NCI-H2196 (cell line): Measurements from ENCODE around the gene MBOAT1.
A peak's percentile ranks its signal among the peaks of the same experiment; 100 is the strongest.
"Not testable (repeated sequence)": the region's sequence is repeated elsewhere in the genome, so short reads cannot be mapped to it uniquely, and the experiment has no call there.

Experiments used
- DNase-seq: peaks from one replicate; lab custom pipeline; 2025; ENCODE audit not compliant: unreplicated experiment; lab: John Stamatoyannopoulos, UW

MBOAT1 gene

GRCh38 chr6:20141931-20142330, 70.3 kb downstream of the MBOAT1 start:
- no peak for DNase-seq

GRCh38 chr6:20139127-20139963, 72.9 kb downstream of the MBOAT1 start:
- DNase-seq = not testable (repeated sequence)

DNA sequence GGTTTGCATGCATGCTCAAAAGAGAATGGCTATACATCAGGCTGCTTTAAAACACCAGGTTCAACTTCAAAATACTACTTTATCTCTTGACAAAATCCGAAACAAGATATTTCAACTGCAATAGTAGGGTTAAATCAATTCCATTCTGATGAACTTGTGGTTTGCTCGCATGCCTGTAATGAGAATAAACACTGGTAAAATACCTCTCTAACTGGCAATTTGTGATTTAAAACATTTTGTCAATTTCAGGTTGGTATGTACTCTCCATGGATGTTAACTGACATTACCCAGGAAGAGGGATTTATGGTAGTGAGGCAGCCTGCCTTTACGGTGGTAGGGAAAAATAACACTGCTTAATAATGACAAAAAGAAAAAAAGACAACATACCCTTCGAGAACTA, 74.4 kb downstream of the MBOAT1 start:
- DNase-seq = no peak

GRCh38 chr6:20137240-20137639, 75.0 kb downstream of the MBOAT1 start:
- DNase-seq = no peak

- no peak for DNase-seq
Observed at GRCh38 chr6:20135677-20136268, 76.5 kb downstream of the MBOAT1 start.

DNA sequence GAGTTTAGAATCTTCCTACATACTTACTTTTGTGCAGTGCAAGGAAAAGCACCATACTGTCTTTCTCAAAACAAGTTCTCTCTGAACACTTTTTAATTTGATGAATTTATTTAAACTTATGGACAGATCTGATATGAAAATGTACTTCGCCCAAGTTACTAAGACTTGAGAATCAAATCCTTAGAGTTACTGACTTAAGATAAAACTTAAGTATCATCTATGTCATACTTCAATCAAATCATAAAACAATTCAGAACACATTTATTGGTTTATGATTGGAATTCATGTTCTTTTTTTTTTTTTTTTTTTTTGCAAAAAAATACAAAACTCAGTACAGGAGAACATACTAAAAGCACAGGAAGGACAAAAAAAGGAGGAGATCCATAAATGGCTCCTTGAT, 77.7 kb downstream of the MBOAT1 start:
- DNase-seq = no peak

- DNase-seq = no peak
Observed at GRCh38 chr6:20129290-20130088, 82.8 kb downstream of the MBOAT1 start.

- no peak for DNase-seq
Observed at GRCh38 chr6:20128018-20128417, 84.3 kb downstream of the MBOAT1 start.

GRCh38 chr6:20126789-20127653, 85.2 kb downstream of the MBOAT1 start:
- peak; percentile 88 for DNase-seq

- DNase-seq = no peak
Observed at GRCh38 chr6:20126102-20126752, 86.0 kb downstream of the MBOAT1 start.

DNA sequence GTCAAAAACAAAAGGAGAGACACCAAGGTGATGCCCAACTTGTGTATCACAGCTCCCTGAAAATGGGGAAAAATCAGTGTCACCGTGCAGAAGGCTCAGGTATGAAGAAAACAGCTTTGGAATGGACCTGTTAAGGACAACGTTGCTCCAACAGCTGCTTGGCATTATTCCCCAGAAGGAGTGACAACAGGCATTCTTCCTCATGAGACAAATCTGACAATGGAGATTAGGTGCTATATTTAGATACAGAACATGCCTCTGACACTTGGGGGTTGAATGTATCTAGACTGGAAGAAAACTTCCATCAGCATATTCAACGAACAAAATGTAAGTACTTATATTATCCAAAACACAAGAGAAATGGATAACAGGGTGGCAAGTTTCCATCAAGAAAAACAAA, 87.7 kb downstream of the MBOAT1 start:
- no peak for DNase-seq

- peak; percentile 26 for DNase-seq
Observed at GRCh38 chr6:20119485-20119884, 92.8 kb downstream of the MBOAT1 start.

DNA sequence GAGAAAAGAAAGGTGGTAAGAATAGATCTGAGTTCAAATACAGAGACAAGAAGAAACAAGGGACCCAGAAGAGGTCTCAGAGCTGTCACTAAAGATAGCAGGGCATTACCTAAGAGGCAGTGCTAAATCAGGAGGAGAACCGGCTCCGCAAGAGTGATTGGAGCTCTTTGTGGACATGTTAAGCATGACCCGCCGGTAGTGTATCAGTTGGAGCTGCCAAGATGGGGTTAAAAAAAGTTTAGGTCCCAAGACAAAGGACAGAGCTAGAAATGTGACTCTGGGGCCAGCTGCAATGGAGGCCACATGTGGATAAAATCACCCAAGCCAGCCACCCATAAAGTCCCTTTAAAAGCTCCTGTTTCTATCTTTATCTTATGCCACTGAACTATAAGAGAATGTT, 93.4 kb downstream of the MBOAT1 start:
- no peak for DNase-seq

- peak; percentile 55 for DNase-seq
Observed at GRCh38 chr6:20117474-20117873, 94.8 kb downstream of the MBOAT1 start.

GRCh38 chr6:20116792-20117191, 95.5 kb downstream of the MBOAT1 start:
- no peak for DNase-seq

GRCh38 chr6:20115246-20115980, 96.9 kb downstream of the MBOAT1 start:
- no peak for DNase-seq

DNA sequence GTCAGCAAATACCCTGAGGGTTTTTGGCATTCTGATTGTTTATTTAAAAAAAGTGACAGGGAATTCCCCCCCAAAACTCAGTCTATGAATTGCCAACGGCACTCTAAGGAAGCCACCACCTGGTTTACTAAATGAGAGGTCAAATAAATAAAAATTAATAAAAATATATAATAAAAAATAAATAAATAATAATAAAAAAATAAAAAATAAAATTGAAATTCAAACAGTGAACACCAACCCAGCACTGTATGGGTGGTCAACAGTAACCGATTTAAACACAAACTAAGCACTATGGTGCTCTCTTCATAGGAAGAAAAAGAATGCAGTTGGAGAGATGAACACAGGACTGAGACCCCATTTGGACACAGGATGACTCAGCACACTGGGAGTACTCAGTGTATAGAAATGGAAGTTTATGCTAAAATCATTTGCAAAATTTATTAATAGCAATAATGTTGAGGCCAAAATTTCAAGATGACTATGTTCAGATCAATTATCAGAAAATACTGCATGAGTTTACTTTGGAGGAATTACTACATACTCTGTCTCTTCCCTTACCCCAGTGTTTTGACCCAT, 98.5 kb downstream of the MBOAT1 start:
- no peak for DNase-seq

DNA sequence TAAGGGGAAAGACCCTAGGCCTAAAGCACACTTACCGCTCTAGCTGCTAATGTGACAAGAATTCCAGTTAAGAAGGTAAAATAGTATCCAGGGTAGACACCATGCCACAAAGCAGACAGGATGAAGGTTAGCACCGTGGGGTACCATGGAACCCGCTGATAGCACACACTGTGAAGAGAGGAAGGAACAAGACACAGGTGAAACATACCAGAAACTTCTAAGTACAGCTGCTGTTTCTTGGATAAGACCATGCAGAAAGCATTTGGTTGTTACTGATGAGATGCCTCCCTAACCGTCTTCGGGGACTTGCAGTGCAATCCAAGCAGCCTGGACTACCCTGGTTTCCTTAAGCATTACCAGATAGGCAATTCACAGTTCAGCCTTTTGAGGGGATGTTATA, 99.4 kb downstream of the MBOAT1 start:
- DNase-seq = no peak

GRCh38 chr6:20112241-20112640, 100.0 kb downstream of the MBOAT1 start:
- DNase-seq = no peak
